ENCODE data around the gene ELOF1. TPM values are rescaled to one million over a fixed set of nuclear protein-coding genes. Genes with fewer than 3 reads are reported as not detected.

The ELOF1 gene
- total and polyA plus RNA-seq, 2 donors from 2014 or later = 47.5 to 72.4 TPM

- H3K4me1 ChIP-seq (ENCODE audit: control insufficient read depth in 2 of 3, insufficient read depth in 2 of 3, low read depth in 1 of 3, low read length in 3 of 3) = peaks cover 0 to 9% (median 0%) of the 10 kb centered on the region in 3 donors
- H3K36me3 ChIP-seq (ENCODE audit: control insufficient read depth in 2 of 3, insufficient read depth in 3 of 3, low read length in 3 of 3) = no peaks in the 10 kb centered on the region
- peak; percentile 97 to 99 (median 98) for DNase-seq
- intact Hi-C loops (cut with DNase I) = no loop called here
- H3K9me3 ChIP-seq (ENCODE audit: control insufficient read depth in 2 of 3, insufficient read depth in 1 of 3, low read length in 3 of 3) = no peaks in the 10 kb centered on the region
- H3K27ac ChIP-seq (ENCODE audit: low read depth in 2 of 2, low read length in 2 of 2) = peak within 1 kb of the TSS; percentile 88 to 97
- no peak for FAIRE-seq
- peak within 1 kb of the TSS; percentile 57 to 75 (median 57) for H3K9ac ChIP-seq (ENCODE audit: low read length in 3 of 3)
- peak within 1 kb of the TSS; percentile 74 to 82 (median 77) for H3K4me3 ChIP-seq (ENCODE audit: low read length in 3 of 3)
- TF ChIP-seq, protein P1, sequence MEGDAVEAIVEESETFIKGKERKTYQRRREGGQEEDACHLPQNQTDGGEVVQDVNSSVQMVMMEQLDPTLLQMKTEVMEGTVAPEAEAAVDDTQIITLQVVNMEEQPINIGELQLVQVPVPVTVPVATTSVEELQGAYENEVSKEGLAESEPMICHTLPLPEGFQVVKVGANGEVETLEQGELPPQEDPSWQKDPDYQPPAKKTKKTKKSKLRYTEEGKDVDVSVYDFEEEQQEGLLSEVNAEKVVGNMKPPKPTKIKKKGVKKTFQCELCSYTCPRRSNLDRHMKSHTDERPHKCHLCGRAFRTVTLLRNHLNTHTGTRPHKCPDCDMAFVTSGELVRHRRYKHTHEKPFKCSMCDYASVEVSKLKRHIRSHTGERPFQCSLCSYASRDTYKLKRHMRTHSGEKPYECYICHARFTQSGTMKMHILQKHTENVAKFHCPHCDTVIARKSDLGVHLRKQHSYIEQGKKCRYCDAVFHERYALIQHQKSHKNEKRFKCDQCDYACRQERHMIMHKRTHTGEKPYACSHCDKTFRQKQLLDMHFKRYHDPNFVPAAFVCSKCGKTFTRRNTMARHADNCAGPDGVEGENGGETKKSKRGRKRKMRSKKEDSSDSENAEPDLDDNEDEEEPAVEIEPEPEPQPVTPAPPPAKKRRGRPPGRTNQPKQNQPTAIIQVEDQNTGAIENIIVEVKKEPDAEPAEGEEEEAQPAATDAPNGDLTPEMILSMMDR (IDR thresholded peaks at IDR 0.05; ENCODE audit: borderline replicate concordance, extremely low read depth, insufficient read depth) = no peak
- no peaks in the 10 kb centered on the region for H3K27me3 ChIP-seq (ENCODE audit: control insufficient read depth, insufficient read depth, low read length)
Measured at GRCh38 chr19:11505504-11506100, 53.4 kb downstream of the ELOF1 start, which contains the start of gene ZNF653. Gene ZNF653 (minus strand): TSS chr19:11505839. CDS start chr19:11505786, 53 bp downstream.

- FAIRE-seq (no peak), DNase-seq (peak; percentile 97 to 99 (median 98))
- Histone ChIP-seq H3K36me3 (ENCODE audit: control insufficient read depth in 2 of 3, insufficient read depth in 3 of 3, low read length in 3 of 3) (no peaks in the 10 kb centered on the region), H3K4me1 (ENCODE audit: control insufficient read depth in 2 of 3, insufficient read depth in 2 of 3, low read depth in 1 of 3, low read length in 3 of 3) (peaks cover 0 to 9% (median 0%) of the 10 kb centered on the region in 3 donors), H3K9me3 (ENCODE audit: control insufficient read depth in 2 of 3, insufficient read depth in 1 of 3, low read length in 3 of 3) (no peaks in the 10 kb centered on the region), H3K27me3 (ENCODE audit: control insufficient read depth, insufficient read depth, low read length) (no peaks in the 10 kb centered on the region), H3K4me3 (ENCODE audit: low read length in 3 of 3) (peak overlapping the region; percentile 21 to 77 (median 74)), H3K27ac (ENCODE audit: low read depth in 2 of 2, low read length in 2 of 2) (peak overlapping the region; percentile 88 to 97), H3K9ac (ENCODE audit: low read length in 3 of 3) (peak overlapping the region in 1 of 3 donors; percentile 75)
- intact Hi-C loops (cut with DNase I) = no loop called here
- TF ChIP-seq, protein P1 (IDR thresholded peaks at IDR 0.05; ENCODE audit: borderline replicate concordance, extremely low read depth, insufficient read depth) = no peak
Measured at GRCh38 chr19:11505032-11505503, 54.0 kb downstream of the ELOF1 start.

- DNase-seq (no peak), FAIRE-seq (no peak)
- H3K27ac ChIP-seq (ENCODE audit: low read depth in 2 of 2, low read length in 2 of 2) = peak overlapping the region in 1 of 2 donors; percentile 97
- no peaks in the 10 kb centered on the region for H3K36me3 ChIP-seq (ENCODE audit: control insufficient read depth in 2 of 3, insufficient read depth in 3 of 3, low read length in 3 of 3)
- TF ChIP-seq, protein P1 (IDR thresholded peaks at IDR 0.05; ENCODE audit: borderline replicate concordance, extremely low read depth, insufficient read depth) = no peak
- no peaks in the 10 kb centered on the region for H3K27me3 ChIP-seq (ENCODE audit: control insufficient read depth, insufficient read depth, low read length)
- peak overlapping the region in 1 of 3 donors; percentile 51 for H3K9ac ChIP-seq (ENCODE audit: low read length in 3 of 3)
- intact Hi-C loops (cut with DNase I) = no loop called here
- no peaks in the 10 kb centered on the region for H3K9me3 ChIP-seq (ENCODE audit: control insufficient read depth in 2 of 3, insufficient read depth in 1 of 3, low read length in 3 of 3)
- H3K4me3 ChIP-seq (ENCODE audit: low read length in 3 of 3) = peak overlapping the region; percentile 16 to 77 (median 41)
- peaks cover 0 to 9% (median 0%) of the 10 kb centered on the region in 3 donors for H3K4me1 ChIP-seq (ENCODE audit: control insufficient read depth in 2 of 3, insufficient read depth in 2 of 3, low read depth in 1 of 3, low read length in 3 of 3)
Measured at GRCh38 chr19:11504502-11505031, 54.5 kb downstream of the ELOF1 start.

Other genes with a start within 250 kb of the ELOF1 start
- gene RAB3D, start 219.6 kb downstream of the ELOF1 start, total RNA-seq = 80.4 TPM
- gene RAB3D, start 219.6 kb downstream of the ELOF1 start, polyA plus RNA-seq (ENCODE audit: insufficient read depth, low read depth, low replicate concordance) = 8.3 TPM
- 150 TPM for gene TMEM205, start 213.0 kb downstream of the ELOF1 start, total RNA-seq
- 417 TPM for gene TMEM205, start 213.0 kb downstream of the ELOF1 start, polyA plus RNA-seq (ENCODE audit: insufficient read depth, low read depth, low replicate concordance)
- 28.9 TPM for gene CCDC159, start 212.7 kb downstream of the ELOF1 start, total RNA-seq
- 50.7 TPM for gene CCDC159, start 212.7 kb downstream of the ELOF1 start, polyA plus RNA-seq (ENCODE audit: insufficient read depth, low read depth, low replicate concordance)
- 22.5 TPM for gene PLPPR2, start 203.8 kb downstream of the ELOF1 start, total RNA-seq
- 11.7 TPM for gene PLPPR2, start 203.8 kb downstream of the ELOF1 start, polyA plus RNA-seq (ENCODE audit: insufficient read depth, low read depth, low replicate concordance)
- gene SWSAP1, start 184.6 kb downstream of the ELOF1 start, total RNA-seq = 4.1 TPM
- gene SWSAP1, start 184.6 kb downstream of the ELOF1 start, polyA plus RNA-seq (ENCODE audit: insufficient read depth, low read depth, low replicate concordance) = 6.2 TPM
- 23.6 TPM for gene EPOR, start 174.9 kb downstream of the ELOF1 start, total RNA-seq
- 20.4 TPM for gene EPOR, start 174.9 kb downstream of the ELOF1 start, polyA plus RNA-seq (ENCODE audit: insufficient read depth, low read depth, low replicate concordance)
- 126 TPM for gene RGL3, start 139.9 kb downstream of the ELOF1 start, total RNA-seq
- 56.9 TPM for gene RGL3, start 139.9 kb downstream of the ELOF1 start, polyA plus RNA-seq (ENCODE audit: insufficient read depth, low read depth, low replicate concordance)
- gene ODAD3, start 124.1 kb downstream of the ELOF1 start, total RNA-seq = 1.5 TPM
- gene ODAD3, start 124.1 kb downstream of the ELOF1 start, polyA plus RNA-seq (ENCODE audit: insufficient read depth, low read depth, low replicate concordance) = 7.1 TPM
- 278 TPM for gene PRKCSH, start 123.6 kb downstream of the ELOF1 start, total RNA-seq
- gene PRKCSH, start 123.6 kb downstream of the ELOF1 start, polyA plus RNA-seq (ENCODE audit: insufficient read depth, low read depth, low replicate concordance) = 182 TPM
- gene ELAVL3, start 78.2 kb downstream of the ELOF1 start, total RNA-seq = 0.22 TPM
- gene ELAVL3, start 78.2 kb downstream of the ELOF1 start, polyA plus RNA-seq (ENCODE audit: insufficient read depth, low read depth, low replicate concordance) = not detected
- 11.5 TPM for gene ZNF653, start 53.4 kb downstream of the ELOF1 start, total RNA-seq
- gene ZNF653, start 53.4 kb downstream of the ELOF1 start, polyA plus RNA-seq (ENCODE audit: insufficient read depth, low read depth, low replicate concordance) = 10.8 TPM
- 33.8 TPM for gene ECSIT, start 30.1 kb downstream of the ELOF1 start, total RNA-seq
- 83.4 TPM for gene ECSIT, start 30.1 kb downstream of the ELOF1 start, polyA plus RNA-seq (ENCODE audit: insufficient read depth, low read depth, low replicate concordance)
- gene CNN1, start 20.4 kb downstream of the ELOF1 start, total RNA-seq = 47.8 TPM
- gene CNN1, start 20.4 kb downstream of the ELOF1 start, polyA plus RNA-seq (ENCODE audit: insufficient read depth, low read depth, low replicate concordance) = 42.2 TPM
- 13.8 TPM for gene ACP5, start 18.4 kb upstream of the ELOF1 start, total RNA-seq
- 93.3 TPM for gene ACP5, start 18.4 kb upstream of the ELOF1 start, polyA plus RNA-seq (ENCODE audit: insufficient read depth, low read depth, low replicate concordance)
- 20.8 TPM for gene ZNF627, start 38.3 kb upstream of the ELOF1 start, total RNA-seq
- gene ZNF627, start 38.3 kb upstream of the ELOF1 start, polyA plus RNA-seq (ENCODE audit: insufficient read depth, low read depth, low replicate concordance) = 8.4 TPM
- gene ZNF823, start 179.7 kb upstream of the ELOF1 start, total RNA-seq = 12.5 TPM
- 5.6 TPM for gene ZNF823, start 179.7 kb upstream of the ELOF1 start, polyA plus RNA-seq (ENCODE audit: insufficient read depth, low read depth, low replicate concordance)
- gene ZNF441, start 207.8 kb upstream of the ELOF1 start, total RNA-seq = 19.3 TPM
- gene ZNF441, start 207.8 kb upstream of the ELOF1 start, polyA plus RNA-seq (ENCODE audit: insufficient read depth, low read depth, low replicate concordance) = 4.4 TPM
- gene ZNF491, start 239.3 kb upstream of the ELOF1 start, total RNA-seq = 2.5 TPM
- 1.1 TPM for gene ZNF491, start 239.3 kb upstream of the ELOF1 start, polyA plus RNA-seq (ENCODE audit: insufficient read depth, low read depth, low replicate concordance)